HG02943 (cell line): ENCODE results near the gene OGFOD2.
"Not testable (repeated sequence)": the region's sequence is repeated elsewhere in the genome, so short reads cannot be mapped to it uniquely, and the experiment has no call there.

Experiments
- ATAC-seq: cut with Tn5 transposase; IDR thresholded peaks from one replicate; pipeline ENCODE4 v1.9.1; 2021; ENCODE audit warnings: mild to moderate bottlenecking, low read depth, moderate library complexity; ENCODE audit not compliant: unreplicated experiment

Gene OGFOD2

DNA sequence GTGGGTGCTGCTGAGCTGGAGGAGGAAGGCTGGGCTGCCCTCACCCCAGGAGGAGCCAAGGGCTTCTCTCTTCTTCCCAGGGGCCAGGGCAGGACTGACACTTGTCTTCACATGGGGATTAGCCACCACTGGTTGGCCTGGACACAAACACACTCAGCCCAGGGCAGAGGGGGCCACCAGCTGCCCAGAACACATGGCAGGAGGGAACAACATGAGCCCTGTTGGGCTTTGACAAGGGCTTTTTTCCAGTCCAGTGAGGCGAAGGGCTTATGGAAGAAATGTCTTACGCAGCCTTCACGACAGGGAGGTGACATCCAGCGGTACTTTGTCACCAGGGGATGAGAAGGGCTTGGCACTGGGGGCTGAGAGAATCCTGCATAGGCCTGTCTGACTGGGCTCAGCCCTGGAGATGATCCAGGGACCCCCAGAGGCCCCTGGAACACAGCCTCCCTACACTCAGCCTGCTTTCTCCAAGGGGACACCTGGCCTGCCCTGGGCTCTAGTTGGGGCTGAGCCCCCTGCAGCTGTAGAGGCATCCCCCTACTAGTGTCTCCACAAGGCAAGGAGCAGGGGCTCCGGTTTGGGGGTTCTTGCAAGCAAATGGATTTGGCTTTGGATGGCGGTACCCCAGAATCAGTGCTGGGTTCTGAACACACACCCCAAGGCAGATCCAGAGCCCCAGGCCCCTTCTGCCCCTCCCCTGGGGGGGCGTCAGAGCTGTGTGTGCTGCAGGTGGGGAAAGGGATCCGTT lies 24.3 kb downstream of the OGFOD2 start:
- ATAC-seq: no peak

DNA sequence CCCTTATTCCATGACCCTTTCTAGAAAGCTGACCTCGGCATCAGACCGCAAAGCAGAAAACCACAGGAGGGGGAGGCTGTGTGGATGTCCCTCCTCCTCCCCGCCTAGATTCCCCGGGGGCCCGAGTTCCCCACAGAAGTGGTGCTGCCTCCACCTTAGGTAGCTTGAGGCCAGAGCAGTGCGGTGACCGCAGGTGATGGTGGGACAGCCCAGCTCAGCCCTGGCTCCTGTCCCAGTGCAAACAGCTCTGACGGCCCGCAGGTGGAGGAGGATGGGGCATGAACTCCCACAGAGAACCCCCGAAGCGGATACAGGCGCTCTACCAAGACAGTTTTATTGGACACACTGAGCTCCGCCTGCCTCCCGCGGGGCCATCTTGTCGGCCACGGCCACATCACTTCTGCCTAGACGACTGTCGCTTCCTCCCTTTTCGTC lies 25.0 kb downstream of the OGFOD2 start:
- ATAC-seq: no peak

DNA sequence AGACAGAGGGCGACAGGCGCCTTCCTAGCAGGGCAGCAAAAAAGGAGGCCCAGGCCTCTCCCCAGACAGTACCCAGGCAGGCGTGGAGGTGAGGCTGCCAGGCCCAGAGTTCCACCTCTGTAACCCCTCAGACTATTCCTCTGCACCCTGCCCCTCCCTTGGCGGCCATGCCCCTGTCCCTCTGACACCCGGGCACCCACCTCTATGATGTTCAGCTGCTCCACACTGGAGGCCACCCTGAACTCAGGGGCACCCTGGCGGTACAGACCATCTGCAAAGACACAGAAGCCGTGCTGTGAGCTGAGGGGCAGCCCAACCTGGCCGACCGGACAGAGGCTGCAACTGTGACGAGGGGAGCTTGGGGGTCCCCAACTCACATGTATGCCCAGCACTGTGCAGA lies 25.5 kb downstream of the OGFOD2 start:
- no peak for ATAC-seq

DNA sequence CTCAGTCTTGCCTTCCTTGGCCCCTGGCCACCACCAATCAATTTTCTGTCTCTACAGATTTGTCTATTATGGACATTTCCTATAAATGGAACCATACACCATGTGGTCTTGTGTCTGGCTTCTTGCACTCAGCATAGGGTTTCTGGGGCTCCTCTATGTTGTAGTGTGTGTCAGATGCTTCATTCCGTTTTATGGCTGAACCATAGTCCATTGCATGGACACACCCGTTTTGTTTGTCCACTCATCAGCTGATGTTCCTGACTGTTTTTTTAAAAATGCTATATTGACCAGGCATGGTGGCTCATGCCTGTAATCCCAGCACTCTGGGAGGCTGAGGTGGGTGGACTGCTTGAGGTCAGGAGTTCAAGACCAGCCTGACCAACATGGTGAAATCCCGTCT lies 26.4 kb downstream of the OGFOD2 start:
- ATAC-seq: no peak

DNA sequence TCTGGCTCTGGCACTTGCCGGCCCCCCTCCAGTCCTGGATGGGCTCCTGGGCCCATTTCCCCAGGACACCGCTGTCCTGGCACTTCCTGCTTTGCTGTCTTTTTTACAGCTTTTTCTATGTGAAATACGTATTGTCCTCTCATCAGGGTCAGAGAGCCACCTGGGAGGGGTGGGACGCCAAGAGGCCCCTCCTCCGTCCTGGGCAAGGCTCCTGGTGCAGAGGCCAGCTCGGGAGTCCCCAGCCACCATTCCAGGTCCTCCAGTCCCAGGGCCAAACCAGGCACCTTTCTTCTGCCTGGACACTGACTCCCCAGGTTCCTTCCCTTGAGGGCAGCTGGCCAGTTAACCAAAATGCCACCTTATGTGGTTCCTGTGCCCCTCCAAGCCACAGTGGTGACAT lies 28.2 kb downstream of the OGFOD2 start:
- no peak for ATAC-seq

DNA sequence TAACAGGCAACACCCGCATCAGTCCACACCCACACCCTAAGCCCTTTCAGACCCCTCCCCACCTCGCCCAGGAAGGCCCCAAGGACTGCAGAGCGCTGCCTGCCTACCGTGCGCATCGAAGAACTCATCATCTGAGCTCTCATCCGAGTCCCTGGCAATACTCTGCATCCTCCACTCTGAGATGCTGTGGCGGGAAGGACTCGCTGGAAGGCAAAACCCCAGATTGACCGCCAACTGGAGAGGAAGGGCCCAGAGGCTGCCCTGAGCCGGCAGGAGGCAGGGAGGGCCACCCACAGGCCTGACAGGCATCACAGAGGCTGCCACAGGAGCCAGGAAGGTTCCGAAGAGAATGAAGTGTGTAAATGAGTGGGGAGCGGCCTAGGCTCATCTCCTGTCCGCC lies 29.2 kb downstream of the OGFOD2 start:
- ATAC-seq: no peak

DNA sequence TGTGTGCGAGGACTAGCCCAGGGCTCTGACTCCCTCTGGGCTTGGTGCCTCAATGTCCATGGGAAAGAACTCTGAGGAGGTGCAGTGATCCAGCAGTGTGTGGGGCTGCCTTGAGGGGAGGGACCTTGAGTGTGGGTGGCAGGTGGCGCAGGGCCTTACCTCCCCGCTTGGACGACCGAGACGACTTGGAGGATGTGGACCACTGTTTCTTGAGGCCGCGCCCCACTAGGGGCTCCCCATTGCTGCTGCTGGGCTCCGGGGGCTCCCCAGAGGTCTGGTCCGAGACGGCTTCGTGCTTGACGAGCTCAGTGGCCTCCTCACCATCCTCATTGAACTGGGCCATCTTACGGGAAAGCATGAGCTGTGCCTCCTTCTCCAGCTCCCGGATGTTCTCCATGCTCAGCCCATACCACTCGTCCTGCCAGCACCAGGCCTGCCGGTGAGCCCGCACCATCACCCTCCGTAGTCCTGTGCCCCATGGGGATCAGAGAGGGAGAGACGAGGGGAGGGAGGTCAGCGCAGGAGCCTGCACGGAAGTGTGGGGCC lies 30.1 kb downstream of the OGFOD2 start:
- ATAC-seq: no peak

DNA sequence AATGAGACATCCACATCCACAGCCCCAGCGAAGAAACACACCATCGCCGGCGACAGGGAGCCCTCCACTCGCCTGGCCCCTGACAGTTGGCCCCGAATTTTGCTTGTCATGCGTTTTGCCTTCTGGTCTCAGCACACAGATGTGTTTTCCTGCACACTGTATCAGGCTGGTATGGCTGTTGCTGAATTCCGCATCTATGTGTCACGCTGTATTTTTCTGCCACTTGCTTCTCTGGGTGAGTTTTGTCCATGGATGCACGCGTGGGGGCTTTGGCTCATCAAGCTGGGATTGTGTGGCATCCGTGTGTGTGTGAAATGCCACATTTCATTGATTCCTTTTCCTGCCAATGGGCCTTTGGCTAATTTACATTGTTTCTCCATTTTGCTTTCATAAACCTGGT lies 31.9 kb downstream of the OGFOD2 start:
- no peak for ATAC-seq

DNA sequence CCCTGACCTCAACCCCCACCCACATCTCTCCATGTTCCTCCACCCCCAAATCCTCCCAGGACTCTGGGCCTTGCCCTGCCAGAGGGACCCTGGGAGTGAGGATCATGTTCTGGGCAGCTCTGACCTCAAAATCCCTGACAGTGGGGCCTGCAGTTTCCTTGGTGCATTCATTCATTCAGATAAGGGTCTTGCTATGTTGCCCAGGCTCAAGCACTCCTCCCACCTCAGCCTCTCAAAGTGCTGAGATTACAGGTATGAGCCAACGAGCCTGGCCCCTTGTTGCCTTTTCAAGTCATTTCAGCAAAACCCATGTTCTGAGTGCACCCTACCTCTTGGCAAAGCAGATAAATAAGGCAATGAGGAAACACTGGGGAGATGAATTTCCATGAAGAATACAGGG lies 35.1 kb downstream of the OGFOD2 start:
- ATAC-seq: no peak

DNA sequence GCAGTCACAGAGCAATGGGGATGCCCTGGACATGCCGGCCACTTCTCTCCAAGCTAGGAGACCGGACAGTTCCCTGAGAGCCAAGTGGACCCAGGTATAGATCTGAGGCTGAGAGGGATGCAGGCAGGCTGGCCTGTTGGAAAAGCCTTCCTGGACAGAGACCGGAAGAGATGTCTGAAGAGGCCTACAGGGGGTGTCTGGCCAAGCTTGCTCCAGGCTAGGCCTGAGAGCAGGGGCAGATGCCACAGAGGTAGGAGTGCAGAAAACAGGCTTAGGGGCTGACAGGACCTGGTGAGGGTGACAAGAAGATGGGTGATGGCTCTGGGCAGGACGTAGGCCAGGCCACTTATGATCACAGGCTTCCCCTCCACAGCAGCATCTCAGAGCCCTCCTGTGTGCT lies 35.6 kb downstream of the OGFOD2 start:
- ATAC-seq: no peak

DNA sequence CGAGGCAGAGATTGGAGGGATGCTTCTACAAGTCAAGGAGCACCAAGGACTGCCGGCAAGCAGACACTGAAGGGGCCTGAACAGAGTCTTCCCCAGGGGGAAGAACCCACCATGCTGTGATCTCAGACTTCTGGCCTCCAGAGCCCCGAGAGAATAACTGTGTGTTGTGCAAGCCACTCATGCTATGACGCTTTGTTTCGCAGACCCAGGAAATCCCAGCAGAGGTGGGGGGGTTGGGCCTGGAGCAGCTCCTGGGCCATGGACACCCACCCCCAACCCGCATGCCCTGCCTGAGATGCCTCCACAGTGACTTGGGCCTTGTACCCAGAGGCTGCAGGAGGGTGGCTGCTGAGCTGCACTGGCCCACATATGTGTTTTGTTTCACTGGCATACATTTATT lies 36.7 kb downstream of the OGFOD2 start:
- no peak for ATAC-seq

DNA sequence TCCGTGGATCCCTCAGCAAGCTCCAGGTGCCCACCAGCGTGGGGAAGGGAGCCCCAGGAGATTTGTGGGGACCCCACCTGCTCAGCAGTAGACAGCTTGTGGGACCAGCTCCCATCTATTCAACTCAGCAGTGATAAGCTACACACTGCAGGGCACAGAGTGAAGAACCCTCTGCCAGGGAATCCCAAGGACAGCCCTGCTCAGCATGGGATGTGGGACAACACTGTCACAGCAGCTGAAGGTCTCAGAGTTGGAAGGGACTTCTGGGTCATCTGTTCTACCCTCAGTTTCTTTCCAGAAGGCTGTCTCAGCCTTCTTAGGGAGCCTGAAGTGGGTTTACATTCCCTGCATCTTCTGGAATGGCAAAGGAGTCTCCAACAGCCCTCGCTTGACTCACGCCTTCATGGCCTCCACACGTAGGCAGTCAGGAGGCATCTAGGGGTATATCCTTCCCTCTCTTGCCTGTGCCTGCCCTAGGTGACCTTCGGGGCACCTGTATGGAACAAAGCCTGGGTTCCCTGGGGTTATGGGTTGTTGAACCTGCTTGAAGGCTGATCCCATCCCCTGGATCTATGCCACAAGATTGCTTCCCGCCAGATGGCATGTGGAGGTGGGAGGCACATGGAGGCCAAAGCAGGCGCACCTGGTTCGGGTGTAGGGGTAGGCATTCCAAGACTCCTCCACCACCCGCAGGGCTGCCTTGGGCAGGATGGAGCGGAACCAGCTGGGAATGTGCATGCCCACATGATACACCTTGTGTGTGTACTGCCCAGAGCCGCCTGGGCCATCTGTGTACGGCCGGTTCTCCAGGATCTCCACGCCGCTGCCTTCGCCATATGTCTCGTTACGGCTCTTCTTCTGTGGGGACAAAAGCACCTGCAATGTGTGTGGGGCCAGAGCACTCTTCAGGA lies 38.4 kb downstream of the OGFOD2 start:
- no peak for ATAC-seq

DNA sequence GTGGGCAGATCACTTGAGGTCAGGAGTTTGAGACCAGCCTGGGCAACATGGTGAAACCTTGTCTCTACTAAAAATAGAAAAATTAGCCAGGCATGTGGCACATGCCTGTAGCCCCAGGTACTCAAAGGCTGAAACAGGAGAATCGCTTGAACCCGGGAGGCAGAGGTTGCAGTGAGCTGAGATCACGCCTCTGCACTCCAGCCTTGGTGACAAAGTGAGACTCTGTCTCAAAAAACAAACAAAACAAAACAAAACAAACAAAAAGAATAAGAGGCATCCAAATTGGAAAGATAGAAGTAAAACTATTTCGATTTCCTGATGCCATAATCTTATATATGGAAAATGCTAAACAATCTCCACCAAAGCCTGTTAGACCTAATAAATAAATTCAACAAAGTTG lies 39.4 kb downstream of the OGFOD2 start:
- not testable (repeated sequence) for ATAC-seq

DNA sequence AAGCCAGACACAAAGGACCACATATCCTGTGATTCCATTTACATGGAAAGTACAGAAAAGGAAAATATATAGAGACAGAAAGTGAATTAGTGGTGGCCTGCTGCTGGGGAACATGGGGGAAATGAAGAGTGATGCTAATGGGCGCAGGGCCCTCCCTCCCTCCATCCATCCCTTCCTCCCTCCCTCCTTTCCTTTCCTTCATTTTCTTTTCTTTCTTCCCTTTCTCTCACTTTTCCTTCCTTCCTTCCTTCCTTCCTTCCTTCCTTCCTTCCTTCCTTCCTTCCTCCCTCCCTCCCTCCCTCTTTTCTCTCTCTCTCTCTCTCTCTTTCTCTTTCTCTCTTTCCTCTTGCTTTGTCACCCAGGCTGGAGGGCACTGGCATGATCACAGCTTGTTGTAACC lies 42.7 kb downstream of the OGFOD2 start:
- no peak for ATAC-seq

DNA sequence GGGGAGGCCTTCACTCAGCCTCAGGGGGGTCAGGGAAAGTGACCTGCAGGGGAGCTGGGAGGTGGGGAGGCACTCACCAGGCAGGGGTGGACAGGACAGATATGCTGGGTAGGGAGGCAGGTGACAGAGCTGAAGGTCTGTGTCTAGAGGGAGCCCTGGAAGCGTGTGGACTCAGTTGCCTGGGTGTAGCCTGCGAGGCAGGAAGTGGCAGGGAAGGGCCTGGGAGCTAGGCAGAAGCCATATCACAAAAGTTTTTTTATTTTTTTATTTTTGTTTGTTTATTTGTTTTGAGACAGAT lies 44.7 kb downstream of the OGFOD2 start:
- ATAC-seq: no peak

DNA sequence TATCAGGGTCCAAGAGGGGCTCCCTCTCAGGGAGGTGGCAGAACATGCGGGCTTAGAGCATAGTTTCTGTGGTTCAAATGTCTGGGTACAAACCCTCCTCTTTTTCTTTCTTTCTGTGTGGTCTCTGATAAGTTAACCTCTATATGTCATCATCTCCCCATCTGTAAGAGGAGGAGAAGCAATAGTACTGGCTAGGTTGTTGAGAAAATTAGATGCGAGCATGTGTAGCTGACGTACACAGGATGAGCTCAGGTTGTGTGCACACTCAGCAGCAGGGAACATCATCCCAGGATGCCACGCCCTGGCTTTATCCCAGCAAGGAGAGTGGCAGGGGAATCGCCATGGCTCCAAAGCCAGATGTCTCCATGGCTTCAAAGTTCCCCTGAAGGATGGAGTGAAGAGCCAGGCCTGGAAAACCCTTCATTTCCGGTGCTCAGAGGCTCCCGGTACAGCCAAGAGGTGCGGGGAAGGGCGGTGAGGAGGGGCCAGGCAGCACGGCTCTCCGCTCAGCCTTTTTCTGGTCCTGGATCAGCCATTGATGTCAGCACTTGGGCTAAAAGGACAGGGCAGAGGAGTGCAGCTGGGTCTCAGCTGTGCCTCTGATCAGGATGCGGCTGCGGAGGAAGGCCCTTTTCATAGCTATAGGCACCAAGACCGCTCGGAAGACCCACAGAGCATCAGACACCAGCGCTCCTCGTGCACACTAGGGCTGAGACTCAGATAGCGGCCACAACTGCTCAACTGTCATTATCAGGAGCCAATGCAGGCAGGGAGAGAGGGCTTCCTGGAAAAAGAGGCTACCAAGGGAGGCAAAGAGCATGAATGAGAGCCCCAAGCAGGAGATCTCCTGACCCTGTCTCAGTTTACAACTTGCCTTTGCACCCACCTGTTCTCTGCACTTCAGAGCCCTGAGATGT lies 46.9 kb downstream of the OGFOD2 start:
- ATAC-seq: no peak

DNA sequence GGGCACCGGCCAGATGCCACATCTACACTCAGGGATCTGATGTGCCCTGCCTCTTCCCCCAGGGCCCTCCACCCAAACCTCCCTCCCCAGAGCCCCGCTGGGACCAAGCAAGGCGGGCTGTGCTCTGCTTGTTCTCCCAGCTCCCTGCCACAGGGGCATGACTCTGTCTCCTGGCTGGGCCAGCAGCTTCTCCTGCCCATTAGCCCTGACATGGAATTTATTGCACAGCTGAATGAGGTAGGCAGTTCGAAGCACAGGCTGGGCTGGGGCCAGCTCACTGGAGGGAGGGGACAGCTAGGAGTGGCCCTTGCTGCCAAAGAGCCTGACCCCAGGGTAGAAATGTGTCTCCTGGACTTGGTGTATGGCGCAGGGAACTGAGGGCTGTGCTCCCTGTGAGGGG lies 47.8 kb downstream of the OGFOD2 start:
- no peak for ATAC-seq

DNA sequence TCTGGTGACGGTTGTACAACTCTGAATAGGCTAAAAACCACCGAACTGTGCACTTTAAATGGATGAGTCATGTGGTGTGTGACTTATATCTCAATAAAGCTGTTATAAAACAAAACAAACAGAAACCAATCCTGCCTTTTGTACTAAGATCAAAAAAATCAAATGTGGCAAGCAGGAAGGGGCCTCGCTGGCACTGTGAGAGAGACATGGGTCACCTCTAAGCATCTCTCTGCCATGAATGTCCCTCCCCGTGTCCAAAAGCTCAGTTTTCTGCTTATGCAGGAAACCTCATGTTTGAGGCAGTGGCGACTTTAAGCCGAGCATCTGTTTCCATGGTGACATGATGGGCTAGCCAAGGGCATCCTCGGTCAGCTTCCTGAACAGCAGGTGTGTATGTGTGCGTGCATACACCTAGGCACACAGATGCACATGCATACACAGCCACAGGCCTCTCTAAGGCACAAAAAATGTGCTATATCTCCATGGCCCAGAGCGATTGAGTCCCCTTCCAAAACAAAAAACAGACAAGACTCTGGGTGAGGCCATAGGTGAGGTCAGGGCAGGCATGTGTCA lies 49.9 kb downstream of the OGFOD2 start:
- no peak for ATAC-seq

DNA sequence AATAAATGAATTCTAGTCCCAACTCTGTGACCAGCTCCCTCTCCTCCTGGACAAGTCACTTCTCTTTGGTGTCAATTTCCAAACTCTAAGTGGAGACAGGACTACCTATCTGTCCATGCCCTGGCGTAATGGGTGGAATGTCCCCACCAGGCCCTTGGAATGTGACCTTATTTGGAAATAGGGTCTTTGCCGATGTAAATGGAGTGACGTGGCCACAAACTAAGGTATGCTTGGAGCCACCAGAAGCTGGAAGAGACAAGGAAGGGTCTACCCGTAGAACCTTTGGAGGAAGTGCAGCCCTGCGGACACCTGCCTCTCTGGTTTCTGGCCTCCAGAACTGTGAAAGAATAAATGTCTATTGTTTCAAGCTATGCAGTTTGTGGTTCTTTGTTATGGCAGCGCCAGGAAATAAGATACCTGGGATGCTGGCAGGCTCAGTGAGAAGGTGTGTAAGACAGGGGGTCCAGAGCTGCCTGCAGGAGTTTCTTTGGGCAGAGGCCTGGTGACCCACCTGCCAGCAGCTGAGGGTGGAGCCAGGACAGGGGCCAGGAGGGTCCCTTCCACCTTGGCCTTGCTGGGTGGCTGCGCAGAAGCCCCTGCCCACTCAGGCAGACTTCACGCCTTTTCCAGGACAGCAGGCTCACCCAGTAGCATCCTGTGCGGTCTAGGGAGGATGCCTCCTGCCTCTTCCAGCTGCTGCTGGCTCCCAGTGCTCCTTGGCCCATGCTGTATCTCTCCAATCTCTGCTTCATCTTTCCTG lies 51.2 kb downstream of the OGFOD2 start:
- no peak for ATAC-seq
